WTC11 (cell line): ENCODE data around the gene MSANTD1. TPM values are rescaled to one million over a fixed set of nuclear protein-coding genes. Genes with fewer than 3 reads are reported as not detected.

Experiments
- ATAC-seq: fragments of 200-7000 bp; cut with Tn5 transposase; 2 replicates; pipeline ENCODE4 v1.10.0; 2021; ENCODE audit warnings: mild to moderate bottlenecking, moderate library complexity
- CTCF ChIA-PET: fragments of 300-600 bp; sonication (Branson Sonifier 250); formaldehyde crosslinking; loops from one replicate; lab custom pipeline; 2021; ENCODE audit warnings: antibody characterized with exemption; lab: Charles Lee
- POLR2A ChIA-PET: fragments of 350-600 bp; sonication (Branson Sonifier 250); formaldehyde crosslinking; loops from one replicate; lab custom pipeline; 2021; ENCODE audit warnings: antibody characterized with exemption; lab: Charles Lee
- DNase-seq: peaks from one replicate; pipeline ENCODE4 v3.0.0; 2021; ENCODE audit warnings: low spot score
- H3K27ac Mint-ChIP-seq: 2 replicates; pipeline ENCODE4 v1.8.0; 2021; ENCODE audit warnings: mixed read lengths
- H3K27me3 Mint-ChIP-seq: 2 replicates; pipeline ENCODE4 v1.8.0; 2021; ENCODE audit warnings: low read depth, mild to moderate bottlenecking, moderate library complexity, mixed read lengths
- H3K36me3 Mint-ChIP-seq: 2 replicates; pipeline ENCODE4 v1.8.0; 2021; ENCODE audit warnings: mixed read lengths
- H3K4me1 Mint-ChIP-seq: 2 replicates; pipeline ENCODE4 v1.8.0; 2022; ENCODE audit warnings: mixed read lengths
- H3K4me3 Mint-ChIP-seq: 2 replicates; pipeline ENCODE4 v1.8.0; 2021; ENCODE audit warnings: mild to moderate bottlenecking, moderate library complexity, mixed read lengths
- H3K9me3 Mint-ChIP-seq: 2 replicates; pipeline ENCODE4 v1.8.0; 2021; ENCODE audit warnings: mixed read lengths
- ATF1 ChIP-seq: sonication (generic); formaldehyde crosslinking; IDR thresholded peaks from 2 replicates; pipeline ENCODE4 v1.8.1; 2023; ENCODE audit warnings: mild to moderate bottlenecking, moderate library complexity, missing genetic modification reagents
- ESRRA ChIP-seq: sonication (generic); formaldehyde crosslinking; IDR thresholded peaks from 2 replicates; pipeline ENCODE4 v1.8.1; 2022; ENCODE audit warnings: mild to moderate bottlenecking, missing genetic modification reagents, borderline replicate concordance
- FOXK1 ChIP-seq: sonication (generic); formaldehyde crosslinking; IDR thresholded peaks from 2 replicates; pipeline ENCODE4 v1.8.0; 2022; ENCODE audit warnings: mild to moderate bottlenecking, moderate library complexity, missing genetic modification reagents
- FOXP1 ChIP-seq: sonication (generic); formaldehyde crosslinking; IDR thresholded peaks from 2 replicates; pipeline ENCODE4 v1.8.0; 2022; ENCODE audit warnings: missing genetic modification reagents, mild to moderate bottlenecking, moderate library complexity, borderline replicate concordance
- JAZF1 ChIP-seq: fragments of 250-450 bp; sonication (Bioruptor Pico); IDR thresholded peaks from 2 replicates; pipeline ENCODE4 v1.9.0; 2021; ENCODE audit warnings: moderate library complexity, mild to moderate bottlenecking, inconsistent platforms
- JUN ChIP-seq: sonication (generic); formaldehyde crosslinking; IDR thresholded peaks from 2 replicates; pipeline ENCODE4 v1.8.0; 2023; ENCODE audit warnings: mild to moderate bottlenecking, missing genetic modification reagents
- KAT7 ChIP-seq: sonication (generic); formaldehyde crosslinking; IDR thresholded peaks from 2 replicates; pipeline ENCODE4 v1.8.1; 2023; ENCODE audit warnings: missing genetic modification reagents, mild to moderate bottlenecking, borderline replicate concordance
- NR2C2 ChIP-seq: sonication (generic); formaldehyde crosslinking; IDR thresholded peaks from 2 replicates; pipeline ENCODE4 v1.8.0; 2022; ENCODE audit warnings: mild to moderate bottlenecking, missing genetic modification reagents
- OVOL2 ChIP-seq: fragments of 250-450 bp; sonication (Bioruptor Pico); IDR thresholded peaks from 2 replicates; pipeline ENCODE4 v1.9.0; 2021; ENCODE audit warnings: mild to moderate bottlenecking, borderline replicate concordance
- RORB ChIP-seq: fragments of 250-450 bp; sonication (Bioruptor Pico); IDR thresholded peaks from 2 replicates; pipeline ENCODE4 v1.9.0; 2021; ENCODE audit warnings: mild to moderate bottlenecking
- TP53 ChIP-seq: sonication (generic); formaldehyde crosslinking; IDR thresholded peaks from 2 replicates; pipeline ENCODE4 v1.8.1; 2023; ENCODE audit warnings: mild to moderate bottlenecking, missing genetic modification reagents
- ZNF121 ChIP-seq: sonication (generic); formaldehyde crosslinking; IDR thresholded peaks from 2 replicates; pipeline ENCODE4 v1.8.0; 2023; ENCODE audit warnings: missing genetic modification reagents
- ZNF396 ChIP-seq: fragments of 250-450 bp; sonication (Bioruptor Pico); IDR thresholded peaks from 2 replicates; pipeline ENCODE4 v1.8.0; 2021; ENCODE audit warnings: mild to moderate bottlenecking, moderate library complexity, borderline replicate concordance
- total RNA-seq: library from RNA; stranded (reverse); gene quantifications from 3 replicates; pipeline ENCODE4 v1.2.3, GENCODE V29; 2021
- TF ChIP-seq, protein P1 (sequence below): sonication (generic); formaldehyde crosslinking; IDR thresholded peaks from 2 replicates; pipeline ENCODE4 v1.8.1; 2022; ENCODE audit warnings: mild to moderate bottlenecking, moderate library complexity, missing genetic modification reagents
- TF ChIP-seq, protein P2 (sequence below): sonication (generic); formaldehyde crosslinking; IDR thresholded peaks from 2 replicates; pipeline ENCODE4 v1.8.0; 2023; ENCODE audit warnings: missing genetic modification reagents, mild to moderate bottlenecking, borderline replicate concordance
- TF ChIP-seq, protein P3 (sequence below): fragments of 250-450 bp; sonication (Bioruptor Pico); IDR thresholded peaks from 2 replicates; pipeline ENCODE4 v2.1.2; 2022; ENCODE audit warnings: mild to moderate bottlenecking, moderate library complexity
- TF ChIP-seq, protein P4 (sequence below): sonication (generic); formaldehyde crosslinking; IDR thresholded peaks from 2 replicates; pipeline ENCODE4 v1.8.1; 2023; ENCODE audit warnings: mild to moderate bottlenecking, moderate library complexity, missing genetic modification reagents
- TF ChIP-seq, protein P5 (sequence below): sonication (generic); formaldehyde crosslinking; IDR thresholded peaks from 2 replicates; pipeline ENCODE4 v1.8.1; 2022; ENCODE audit warnings: mild to moderate bottlenecking, missing genetic modification reagents, moderate library complexity, borderline replicate concordance
- TF ChIP-seq, protein P6 (sequence below): sonication (generic); formaldehyde crosslinking; IDR thresholded peaks from 2 replicates; pipeline ENCODE4 v1.8.1; 2022; ENCODE audit warnings: low read depth, missing genetic modification reagents, borderline replicate concordance

Gene MSANTD1
- total RNA-seq, 1 experiment from 2014 or later = 0.98 TPM

DNA sequence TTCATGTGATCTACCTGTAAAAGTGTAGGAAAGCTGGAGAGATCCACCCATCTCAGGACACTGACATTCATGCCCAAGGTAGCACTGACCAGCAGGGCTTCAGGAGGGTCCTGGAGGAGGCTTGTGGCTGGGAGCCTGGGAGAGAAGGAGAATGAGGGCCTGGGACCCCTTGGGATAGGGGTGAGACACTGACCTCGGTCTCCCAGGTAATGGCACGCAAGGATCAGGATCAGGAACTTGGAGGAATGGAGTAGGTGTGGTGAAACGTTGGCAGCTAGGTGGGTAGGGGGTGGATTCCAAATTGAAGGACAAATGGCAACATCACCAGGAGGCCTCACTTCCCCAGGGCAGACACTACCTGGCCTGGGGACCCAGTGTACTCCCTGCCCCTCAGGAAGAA is 31.5 kb downstream of the MSANTD1 start (continued):
- TF ChIP-seq, protein P1, sequence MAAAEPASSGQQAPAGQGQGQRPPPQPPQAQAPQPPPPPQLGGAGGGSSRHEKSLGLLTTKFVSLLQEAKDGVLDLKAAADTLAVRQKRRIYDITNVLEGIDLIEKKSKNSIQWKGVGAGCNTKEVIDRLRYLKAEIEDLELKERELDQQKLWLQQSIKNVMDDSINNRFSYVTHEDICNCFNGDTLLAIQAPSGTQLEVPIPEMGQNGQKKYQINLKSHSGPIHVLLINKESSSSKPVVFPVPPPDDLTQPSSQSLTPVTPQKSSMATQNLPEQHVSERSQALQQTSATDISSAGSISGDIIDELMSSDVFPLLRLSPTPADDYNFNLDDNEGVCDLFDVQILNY (CRISPR knock-in tag) = no peak
- TF ChIP-seq, protein P2, sequence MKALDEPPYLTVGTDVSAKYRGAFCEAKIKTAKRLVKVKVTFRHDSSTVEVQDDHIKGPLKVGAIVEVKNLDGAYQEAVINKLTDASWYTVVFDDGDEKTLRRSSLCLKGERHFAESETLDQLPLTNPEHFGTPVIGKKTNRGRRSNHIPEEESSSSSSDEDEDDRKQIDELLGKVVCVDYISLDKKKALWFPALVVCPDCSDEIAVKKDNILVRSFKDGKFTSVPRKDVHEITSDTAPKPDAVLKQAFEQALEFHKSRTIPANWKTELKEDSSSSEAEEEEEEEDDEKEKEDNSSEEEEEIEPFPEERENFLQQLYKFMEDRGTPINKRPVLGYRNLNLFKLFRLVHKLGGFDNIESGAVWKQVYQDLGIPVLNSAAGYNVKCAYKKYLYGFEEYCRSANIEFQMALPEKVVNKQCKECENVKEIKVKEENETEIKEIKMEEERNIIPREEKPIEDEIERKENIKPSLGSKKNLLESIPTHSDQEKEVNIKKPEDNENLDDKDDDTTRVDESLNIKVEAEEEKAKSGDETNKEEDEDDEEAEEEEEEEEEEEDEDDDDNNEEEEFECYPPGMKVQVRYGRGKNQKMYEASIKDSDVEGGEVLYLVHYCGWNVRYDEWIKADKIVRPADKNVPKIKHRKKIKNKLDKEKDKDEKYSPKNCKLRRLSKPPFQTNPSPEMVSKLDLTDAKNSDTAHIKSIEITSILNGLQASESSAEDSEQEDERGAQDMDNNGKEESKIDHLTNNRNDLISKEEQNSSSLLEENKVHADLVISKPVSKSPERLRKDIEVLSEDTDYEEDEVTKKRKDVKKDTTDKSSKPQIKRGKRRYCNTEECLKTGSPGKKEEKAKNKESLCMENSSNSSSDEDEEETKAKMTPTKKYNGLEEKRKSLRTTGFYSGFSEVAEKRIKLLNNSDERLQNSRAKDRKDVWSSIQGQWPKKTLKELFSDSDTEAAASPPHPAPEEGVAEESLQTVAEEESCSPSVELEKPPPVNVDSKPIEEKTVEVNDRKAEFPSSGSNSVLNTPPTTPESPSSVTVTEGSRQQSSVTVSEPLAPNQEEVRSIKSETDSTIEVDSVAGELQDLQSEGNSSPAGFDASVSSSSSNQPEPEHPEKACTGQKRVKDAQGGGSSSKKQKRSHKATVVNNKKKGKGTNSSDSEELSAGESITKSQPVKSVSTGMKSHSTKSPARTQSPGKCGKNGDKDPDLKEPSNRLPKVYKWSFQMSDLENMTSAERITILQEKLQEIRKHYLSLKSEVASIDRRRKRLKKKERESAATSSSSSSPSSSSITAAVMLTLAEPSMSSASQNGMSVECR = no peak
- no peak for TF ChIP-seq FOXP1
- no peak for TF ChIP-seq NR2C2
- TF ChIP-seq ZNF121 (CRISPR knock-in tag) = no peak
- TF ChIP-seq FOXK1 (CRISPR knock-in tag) = no peak

DNA sequence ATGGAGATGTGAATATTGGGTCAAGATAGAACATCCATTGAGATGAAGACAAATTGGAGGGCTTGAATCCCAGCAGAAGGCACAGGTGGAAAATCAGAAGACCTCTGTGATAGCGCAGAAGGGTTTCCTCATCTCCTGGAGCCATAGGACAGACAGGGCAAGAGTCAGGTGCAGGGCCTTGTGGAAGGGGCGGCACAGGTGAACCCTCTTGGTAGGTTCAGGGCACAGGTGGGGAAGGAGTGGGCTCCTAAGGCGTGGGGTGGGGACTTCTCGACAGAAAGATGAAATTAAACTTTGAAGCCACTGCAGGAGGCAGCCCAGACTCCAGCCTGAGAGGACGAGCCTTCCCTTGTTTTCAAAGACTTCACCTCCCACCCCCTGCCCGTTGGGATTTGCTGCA is 34.5 kb downstream of the MSANTD1 start:
- ChIA-PET POLR2A (no interaction called here), CTCF (no interaction called here)
- Mint-ChIP-seq H3K27me3 (peaks cover 5% of the 10 kb centered on the region), H3K4me1 (no peaks in the 10 kb centered on the region), H3K36me3 (peaks cover 9% of the 10 kb centered on the region), H3K4me3 (no peak overlapping the region), H3K27ac (no peak overlapping the region), H3K9me3 (peaks cover 21% of the 10 kb centered on the region)
- ATAC-seq (no peak), DNase-seq (no peak)
- TF ChIP-seq RORB = no peak
- TF ChIP-seq, protein P3, sequence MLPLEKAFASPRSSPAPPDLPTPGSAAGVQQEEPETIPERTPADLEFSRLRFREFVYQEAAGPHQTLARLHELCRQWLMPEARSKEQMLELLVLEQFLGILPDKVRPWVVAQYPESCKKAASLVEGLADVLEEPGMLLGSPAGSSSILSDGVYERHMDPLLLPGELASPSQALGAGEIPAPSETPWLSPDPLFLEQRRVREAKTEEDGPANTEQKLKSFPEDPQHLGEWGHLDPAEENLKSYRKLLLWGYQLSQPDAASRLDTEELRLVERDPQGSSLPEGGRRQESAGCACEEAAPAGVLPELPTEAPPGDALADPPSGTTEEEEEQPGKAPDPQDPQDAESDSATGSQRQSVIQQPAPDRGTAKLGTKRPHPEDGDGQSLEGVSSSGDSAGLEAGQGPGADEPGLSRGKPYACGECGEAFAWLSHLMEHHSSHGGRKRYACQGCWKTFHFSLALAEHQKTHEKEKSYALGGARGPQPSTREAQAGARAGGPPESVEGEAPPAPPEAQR (CRISPR knock-in tag) = no peak
- TF ChIP-seq, protein P4, sequence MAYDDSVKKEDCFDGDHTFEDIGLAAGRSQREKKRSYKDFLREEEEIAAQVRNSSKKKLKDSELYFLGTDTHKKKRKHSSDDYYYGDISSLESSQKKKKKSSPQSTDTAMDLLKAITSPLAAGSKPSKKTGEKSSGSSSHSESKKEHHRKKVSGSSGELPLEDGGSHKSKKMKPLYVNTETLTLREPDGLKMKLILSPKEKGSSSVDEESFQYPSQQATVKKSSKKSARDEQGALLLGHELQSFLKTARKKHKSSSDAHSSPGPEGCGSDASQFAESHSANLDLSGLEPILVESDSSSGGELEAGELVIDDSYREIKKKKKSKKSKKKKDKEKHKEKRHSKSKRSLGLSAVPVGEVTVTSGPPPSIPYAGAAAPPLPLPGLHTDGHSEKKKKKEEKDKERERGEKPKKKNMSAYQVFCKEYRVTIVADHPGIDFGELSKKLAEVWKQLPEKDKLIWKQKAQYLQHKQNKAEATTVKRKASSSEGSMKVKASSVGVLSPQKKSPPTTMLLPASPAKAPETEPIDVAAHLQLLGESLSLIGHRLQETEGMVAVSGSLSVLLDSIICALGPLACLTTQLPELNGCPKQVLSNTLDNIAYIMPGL (CRISPR knock-in tag) = no peak

DNA sequence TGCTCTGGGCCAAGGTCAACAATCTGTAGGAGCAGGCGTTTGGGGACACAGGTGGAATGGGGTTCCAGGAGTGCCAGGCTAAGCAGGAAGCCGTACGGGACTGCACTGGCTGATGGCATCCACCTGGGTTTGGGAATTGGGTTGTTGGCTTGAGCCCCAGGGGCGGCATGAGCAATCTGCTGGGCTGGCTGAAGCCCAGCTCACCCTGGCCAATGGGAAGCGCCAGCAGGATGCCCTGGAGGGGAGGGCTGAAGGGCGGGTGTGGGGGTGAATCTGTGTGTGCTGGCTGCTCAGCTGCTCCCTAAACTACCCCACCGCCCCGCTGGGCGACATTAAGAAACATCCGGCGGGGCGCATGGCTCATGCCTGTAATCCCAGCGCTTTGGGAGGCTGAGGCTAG is 35.0 kb downstream of the MSANTD1 start:
- Mint-ChIP-seq H3K36me3 (peaks cover 9% of the 10 kb centered on the region), H3K4me3 (no peak overlapping the region), H3K27me3 (peaks cover 5% of the 10 kb centered on the region), H3K4me1 (no peaks in the 10 kb centered on the region), H3K9me3 (peaks cover 18% of the 10 kb centered on the region), H3K27ac (no peak overlapping the region)
- ATAC-seq (no peak), DNase-seq (peak; percentile 9)
- TF ChIP-seq JUN (CRISPR knock-in tag) (no peak), ESRRA (CRISPR knock-in tag) (no peak), TP53 (CRISPR knock-in tag) (no peak), OVOL2 (CRISPR knock-in tag) (no peak), JAZF1 (no peak), KAT7 (no peak), FOXK1 (CRISPR knock-in tag) (no peak), ZNF396 (no peak), ATF1 (CRISPR knock-in tag) (no peak)
- TF ChIP-seq, protein P5, sequence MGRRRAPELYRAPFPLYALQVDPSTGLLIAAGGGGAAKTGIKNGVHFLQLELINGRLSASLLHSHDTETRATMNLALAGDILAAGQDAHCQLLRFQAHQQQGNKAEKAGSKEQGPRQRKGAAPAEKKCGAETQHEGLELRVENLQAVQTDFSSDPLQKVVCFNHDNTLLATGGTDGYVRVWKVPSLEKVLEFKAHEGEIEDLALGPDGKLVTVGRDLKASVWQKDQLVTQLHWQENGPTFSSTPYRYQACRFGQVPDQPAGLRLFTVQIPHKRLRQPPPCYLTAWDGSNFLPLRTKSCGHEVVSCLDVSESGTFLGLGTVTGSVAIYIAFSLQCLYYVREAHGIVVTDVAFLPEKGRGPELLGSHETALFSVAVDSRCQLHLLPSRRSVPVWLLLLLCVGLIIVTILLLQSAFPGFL (CRISPR knock-in tag) = no peak
- TF ChIP-seq, protein P1 (CRISPR knock-in tag) = no peak
- TF ChIP-seq, protein P6, sequence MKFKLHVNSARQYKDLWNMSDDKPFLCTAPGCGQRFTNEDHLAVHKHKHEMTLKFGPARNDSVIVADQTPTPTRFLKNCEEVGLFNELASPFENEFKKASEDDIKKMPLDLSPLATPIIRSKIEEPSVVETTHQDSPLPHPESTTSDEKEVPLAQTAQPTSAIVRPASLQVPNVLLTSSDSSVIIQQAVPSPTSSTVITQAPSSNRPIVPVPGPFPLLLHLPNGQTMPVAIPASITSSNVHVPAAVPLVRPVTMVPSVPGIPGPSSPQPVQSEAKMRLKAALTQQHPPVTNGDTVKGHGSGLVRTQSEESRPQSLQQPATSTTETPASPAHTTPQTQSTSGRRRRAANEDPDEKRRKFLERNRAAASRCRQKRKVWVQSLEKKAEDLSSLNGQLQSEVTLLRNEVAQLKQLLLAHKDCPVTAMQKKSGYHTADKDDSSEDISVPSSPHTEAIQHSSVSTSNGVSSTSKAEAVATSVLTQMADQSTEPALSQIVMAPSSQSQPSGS (CRISPR knock-in tag) = no peak
- ChIA-PET CTCF (no interaction called here), POLR2A (no interaction called here)
